ENCODE measurements around the gene SELENOW. TPM values are rescaled to one million over a fixed set of nuclear protein-coding genes. Genes with fewer than 3 reads are reported as not detected.

The SELENOW gene
- polyA plus RNA-seq, 3 donors = 103 to 204 (median 171) TPM

- H3K4me3 ChIP-seq (replicated peaks in 1 of 3; ENCODE audit: low read depth in 2 of 3, low read length in 3 of 3) = no peak overlapping the region
- no peak overlapping the region for H3K27ac Mint-ChIP-seq
Observed at GRCh38 chr19:47729799-47730520, 48.5 kb upstream of the SELENOW start.

GRCh38 chr19:47730521-47730889 is 48.0 kb upstream of the SELENOW start:
- Histone ChIP-seq H3K9me3 (replicated peaks in 1 of 2; ENCODE audit: control insufficient read depth in 1 of 2, insufficient read depth in 1 of 2, low read length in 2 of 2) (peaks cover 15 to 17% of the 10 kb centered on the region in 2 donors), H4K20me1 (ENCODE audit: insufficient read depth, low read length) (no peaks in the 10 kb centered on the region), H3K9ac (ENCODE audit: insufficient read depth, low read length, poor library complexity, severe bottlenecking) (no peak overlapping the region), H3K4me2 (replicated peaks; ENCODE audit: extremely low read depth, low read length, poor library complexity, severe bottlenecking) (no peak overlapping the region), H3K4me3 (replicated peaks in 1 of 3; ENCODE audit: low read depth in 2 of 3, low read length in 3 of 3) (no peak overlapping the region), H2AFZ (ENCODE audit: insufficient read depth, low read depth, low read length, poor library complexity, severe bottlenecking) (no peak overlapping the region), H3K4me1 (ENCODE audit: control insufficient read depth in 1 of 2, insufficient read depth in 2 of 2, low read length in 2 of 2) (peaks cover 0 to 8% of the 10 kb centered on the region in 2 donors), H3K27ac (ENCODE audit: low read depth in 1 of 2, low read length in 2 of 2) (no peak overlapping the region), H3K36me3 (replicated peaks in 1 of 2; ENCODE audit: control insufficient read depth in 1 of 2, insufficient read depth in 2 of 2, low read length in 2 of 2) (no peaks in the 10 kb centered on the region), H3K79me2 (ENCODE audit: insufficient read depth, low read length) (no peaks in the 10 kb centered on the region), H3K27me3 (ENCODE audit: control insufficient read depth in 2 of 2, insufficient read depth in 2 of 2, low read length in 2 of 2) (peaks cover 14 to 24% of the 10 kb centered on the region in 2 donors)
- Mint-ChIP-seq H3K27ac (no peak overlapping the region), H3K27me3 (ENCODE audit: low read depth in 3 of 3) (peaks cover 28 to 44% (median 34%) of the 10 kb centered on the region in 3 donors), H3K4me1 (peaks cover 10% of the 10 kb centered on the region), H3K9me3 (peaks cover 10 to 27% (median 12%) of the 10 kb centered on the region in 7 donors), H3K36me3 (no peaks in the 10 kb centered on the region), H3K4me3 (peak overlapping the region in 1 of 2 donors; percentile 69)
- DNase-seq = no peak
- intact Hi-C loops (cut with micrococcal nuclease) = no loop called here
- TF ChIP-seq CTCF (IDR thresholded peaks at IDR 0.05) = no peak
- WGBS (ENCODE audit: insufficient coverage) = 67% methylated on average over 2 of the region's 8 CpGs

More at GRCh38 chr19:47729799-47730520, 48.5 kb upstream of the SELENOW start:
- 6% methylated on average over 30 of the region's 30 CpGs for WGBS (ENCODE audit: insufficient coverage)
- DNase-seq = no peak
- no peaks in the 10 kb centered on the region for H3K36me3 Mint-ChIP-seq
- peaks cover 10% of the 10 kb centered on the region for H3K4me1 Mint-ChIP-seq
- Histone ChIP-seq H3K36me3 (replicated peaks in 1 of 2; ENCODE audit: control insufficient read depth in 1 of 2, insufficient read depth in 2 of 2, low read length in 2 of 2) (no peaks in the 10 kb centered on the region), H4K20me1 (ENCODE audit: insufficient read depth, low read length) (no peaks in the 10 kb centered on the region), H3K9ac (ENCODE audit: insufficient read depth, low read length, poor library complexity, severe bottlenecking) (no peak overlapping the region), H3K4me1 (ENCODE audit: control insufficient read depth in 1 of 2, insufficient read depth in 2 of 2, low read length in 2 of 2) (peaks cover 0 to 8% of the 10 kb centered on the region in 2 donors), H2AFZ (ENCODE audit: insufficient read depth, low read depth, low read length, poor library complexity, severe bottlenecking) (no peak overlapping the region), H3K4me2 (replicated peaks; ENCODE audit: extremely low read depth, low read length, poor library complexity, severe bottlenecking) (no peak overlapping the region), H3K27ac (ENCODE audit: low read depth in 1 of 2, low read length in 2 of 2) (no peak overlapping the region), H3K9me3 (replicated peaks in 1 of 2; ENCODE audit: control insufficient read depth in 1 of 2, insufficient read depth in 1 of 2, low read length in 2 of 2) (peaks cover 15 to 20% of the 10 kb centered on the region in 2 donors), H3K27me3 (ENCODE audit: control insufficient read depth in 2 of 2, insufficient read depth in 2 of 2, low read length in 2 of 2) (peaks cover 14 to 24% of the 10 kb centered on the region in 2 donors), H3K79me2 (ENCODE audit: insufficient read depth, low read length) (no peaks in the 10 kb centered on the region)
- H3K9me3 Mint-ChIP-seq = peaks cover 10 to 27% (median 12%) of the 10 kb centered on the region in 7 donors
- H3K27me3 Mint-ChIP-seq (ENCODE audit: low read depth in 3 of 3) = peaks cover 28 to 42% (median 32%) of the 10 kb centered on the region in 3 donors
- H3K4me3 Mint-ChIP-seq = peak overlapping the region in 1 of 2 donors; percentile 89
- intact Hi-C loops (cut with micrococcal nuclease) = no loop called here
- TF ChIP-seq CTCF (IDR thresholded peaks at IDR 0.05) = no peak
